Hepatocyte (in vitro differentiated cells): ENCODE data around the gene NHLH1. TPM values are rescaled to one million over a fixed set of nuclear protein-coding genes. Genes with fewer than 3 reads are reported as not detected.

ENCODE experiments used
- DNase-seq: peaks from one replicate; pipeline ENCODE4 v3.0.0-alpha.2; 2016; ENCODE audit warnings: low spot score
- H2AFZ ChIP-seq: fragments of 200-600 bp; sonication (generic); 2 replicates; pipeline ENCODE4 v1.6.0; 2016; ENCODE audit warnings: antibody characterized with exemption, mild to moderate bottlenecking
- H3K27ac ChIP-seq: fragments of 200-600 bp; sonication (generic); 2 replicates; pipeline ENCODE4 v1.5.1; 2016; ENCODE audit warnings: mild to moderate bottlenecking
- H3K27me3 ChIP-seq: fragments of 200-600 bp; sonication (generic); 2 replicates; pipeline ENCODE4 v1.6.1; 2016
- H3K36me3 ChIP-seq: fragments of 200-600 bp; sonication (generic); replicated peaks from 2 replicates; pipeline ENCODE4 v1.5.1; 2016; ENCODE audit warnings: low read depth; ENCODE audit not compliant: insufficient read depth
- H3K4me1 ChIP-seq: fragments of 200-600 bp; sonication (generic); 2 replicates; pipeline ENCODE4 v1.5.1; 2016; ENCODE audit warnings: mild to moderate bottlenecking, moderate library complexity; ENCODE audit not compliant: insufficient read depth
- H3K4me2 ChIP-seq: fragments of 200-600 bp; sonication (generic); 2 replicates; pipeline ENCODE4 v1.6.0; 2016
- H3K4me3 ChIP-seq: fragments of 200-600 bp; sonication (generic); 2 replicates; pipeline ENCODE4 v1.5.1; 2016; ENCODE audit warnings: mild to moderate bottlenecking
- H3K79me2 ChIP-seq: fragments of 200-600 bp; sonication (generic); 2 replicates; pipeline ENCODE4 v1.6.0; 2017; ENCODE audit warnings: mild to moderate bottlenecking
- H3K9me2 ChIP-seq: fragments of 200-600 bp; sonication (generic); replicated peaks from 2 replicates; pipeline ENCODE4 v1.6.0; 2017; ENCODE audit warnings: mild to moderate bottlenecking; ENCODE audit not compliant: insufficient read depth
- H3K9me3 ChIP-seq: fragments of 200-600 bp; sonication (generic); 2 replicates; pipeline ENCODE4 v1.5.1; 2016; ENCODE audit warnings: low read depth, mild to moderate bottlenecking
- H4K20me1 ChIP-seq: fragments of 200-600 bp; sonication (generic); 2 replicates; pipeline ENCODE4 v1.6.0; 2016; ENCODE audit warnings: mild to moderate bottlenecking; ENCODE audit not compliant: insufficient read depth, poor library complexity, severe bottlenecking
- CTCF ChIP-seq: fragments of 200-600 bp; sonication (generic); IDR thresholded peaks from 2 replicates; pipeline ENCODE4 v1.5.1; 2016; ENCODE audit warnings: antibody characterized with exemption, mild to moderate bottlenecking; ENCODE audit not compliant: poor library complexity
- EZH2 ChIP-seq: fragments of 200-600 bp; sonication (generic); IDR thresholded peaks from 2 replicates; pipeline ENCODE4 v1.6.1; 2016; ENCODE audit warnings: antibody characterized with exemption, mild to moderate bottlenecking, borderline replicate concordance
- EZH2phosphoT487 ChIP-seq: fragments of 200-600 bp; sonication (generic); IDR thresholded peaks from one replicate; pipeline ENCODE4 v1.6.1; 2018; ENCODE audit warnings: antibody characterized with exemption, mild to moderate bottlenecking, low read depth, moderate library complexity; ENCODE audit not compliant: unreplicated experiment, severe bottlenecking
- WGBS: methylation state at CpG from one replicate; pipeline ENCODE4 v1.1.6; 2016; ENCODE audit warnings: low lambda C conversion rate; ENCODE audit errors: missing lambda C conversion rate; 5-methylcytosine and 5-hydroxymethylcytosine counted together
- polyA plus RNA-seq: library from polyadenylated mRNA; unstranded; fragments of >200 nt; fragmentation: Nextera tagmentation; extraction: Ambion mirVana; gene quantifications from 2 replicates; pipeline ENCODE4 v1.2.1, GENCODE V29; 2016
- total RNA-seq: library from RNA; depleted of rRNA; stranded (reverse); fragments of >200 nt; gene quantifications from 2 replicates; pipeline ENCODE4 v1.2.3, GENCODE V29; 2014

The NHLH1 gene
- total and polyA plus RNA-seq, 2 experiments from 2014 or later = 0.13 TPM; not detected in 1

GRCh38 chr1:160394673-160395072, 27.8 kb downstream of the NHLH1 start:
- Histone ChIP-seq H3K27me3 (no peaks in the 10 kb centered on the region), H3K4me3 (no peak overlapping the region), H3K36me3 (no peaks in the 10 kb centered on the region), H4K20me1 (no peaks in the 10 kb centered on the region), H3K9me3 (no peaks in the 10 kb centered on the region), H3K4me2 (no peak overlapping the region), H2AFZ (no peak overlapping the region), H3K79me2 (no peaks in the 10 kb centered on the region), H3K27ac (no peak overlapping the region), H3K4me1 (no peaks in the 10 kb centered on the region), H3K9me2 (no peaks in the 10 kb centered on the region)
- peak; percentile 1 for DNase-seq
- WGBS = 93% methylated on average over 8 of the region's 8 CpGs
- no peak for TF ChIP-seq CTCF
- no peak for TF ChIP-seq EZH2phosphoT487
- TF ChIP-seq EZH2 = no peak

DNA sequence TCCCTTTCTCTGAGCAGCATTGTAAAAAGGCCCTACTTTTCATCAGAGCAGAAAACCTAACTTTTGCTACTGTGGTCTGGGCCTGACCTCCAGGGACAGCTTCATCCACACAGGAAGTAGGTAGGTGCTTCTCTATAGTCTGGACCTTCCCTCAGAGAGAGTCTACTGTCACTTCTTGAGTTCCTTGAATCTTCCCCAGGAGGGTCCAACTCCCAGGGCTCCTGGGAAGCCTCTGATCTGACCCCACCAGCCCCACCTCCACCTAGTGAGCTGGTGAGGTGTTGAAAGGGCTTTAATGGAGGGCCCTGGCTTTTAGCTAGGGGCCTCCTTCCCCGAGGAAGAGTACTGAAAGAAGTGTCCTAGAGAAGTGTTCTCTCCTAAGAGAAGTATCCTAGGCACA, 30.8 kb downstream of the NHLH1 start:
- H3K4me2 ChIP-seq = no peak overlapping the region
- 61% methylated on average over 1 of the region's 1 CpG for WGBS

GRCh38 chr1:160398823-160399222, 32.0 kb downstream of the NHLH1 start:
- Histone ChIP-seq H3K4me3 (no peak overlapping the region), H3K27me3 (no peaks in the 10 kb centered on the region), H3K9me3 (no peaks in the 10 kb centered on the region), H3K79me2 (peaks cover 34% of the 10 kb centered on the region), H3K36me3 (no peaks in the 10 kb centered on the region), H4K20me1 (no peaks in the 10 kb centered on the region), H3K4me2 (no peak overlapping the region), H2AFZ (no peak overlapping the region), H3K4me1 (peaks cover 12% of the 10 kb centered on the region), H3K9me2 (no peaks in the 10 kb centered on the region), H3K27ac (no peak overlapping the region)
- TF ChIP-seq EZH2phosphoT487 (no peak), EZH2 (no peak), CTCF (no peak)
- peak; percentile 3 for DNase-seq
- WGBS = 92% methylated on average over 4 of the region's 4 CpGs

More for the DNA sequence above, 30.8 kb downstream of the NHLH1 start:
- TF ChIP-seq CTCF (no peak), EZH2 (no peak), EZH2phosphoT487 (no peak)
- H3K4me3 ChIP-seq = no peak overlapping the region
- peak; percentile 2 for DNase-seq
- no peaks in the 10 kb centered on the region for H4K20me1 ChIP-seq
- H3K9me2 ChIP-seq = no peaks in the 10 kb centered on the region
- peaks cover 12% of the 10 kb centered on the region for H3K4me1 ChIP-seq
- H3K36me3 ChIP-seq = no peaks in the 10 kb centered on the region
- no peaks in the 10 kb centered on the region for H3K27me3 ChIP-seq
- no peak overlapping the region for H3K27ac ChIP-seq
- no peak overlapping the region for H2AFZ ChIP-seq
- no peaks in the 10 kb centered on the region for H3K9me3 ChIP-seq
- peaks cover 22% of the 10 kb centered on the region for H3K79me2 ChIP-seq
